Esophagus muscularis mucosa (tissue), 4 donors: ENCODE data around the gene GLP2R. TPM values are rescaled to one million over a fixed set of nuclear protein-coding genes. Genes with fewer than 3 reads are reported as not detected.

Experiments used
- DNase-seq: peaks from one replicate; pipeline ENCODE4 v3.0.0-alpha.2; 2017; ENCODE audit errors: extremely low spot score
- H3K27ac ChIP-seq, 4 donors: fragments of 200-600 bp; sonication (generic); replicated peaks in 1 of 4; 1 replicate in 3 of 4; 2 replicates in 1 of 4; pipeline ENCODE4 v1.5.1; 2016 to 2019; ENCODE audit warnings: mild to moderate bottlenecking in 1 of 4
- H3K27me3 ChIP-seq, 4 donors: fragments of 200-600 bp; sonication (generic); one replicate each; pipeline versions ENCODE4 v1.5.1 to v1.6.0; 2016 to 2019
- H3K36me3 ChIP-seq, 4 donors: fragments of 200-600 bp; sonication (generic); one replicate each; pipeline ENCODE4 v1.5.1; 2016 to 2019
- H3K4me1 ChIP-seq, 4 donors: fragments of 200-600 bp; sonication (generic); one replicate each; pipeline ENCODE4 v1.5.1; 2016 to 2019
- H3K4me3 ChIP-seq, 4 donors: fragments of 200-600 bp; sonication (generic); 1 replicate in 2 of 4; 2 replicates in 2 of 4; pipeline ENCODE4 v1.5.1; 2016 to 2019; ENCODE audit warnings: mild to moderate bottlenecking in 4 of 4, moderate library complexity in 1 of 4
- H3K9me3 ChIP-seq, 4 donors: fragments of 200-600 bp; sonication (generic); 1 replicate in 3 of 4; 2 replicates in 1 of 4; pipeline ENCODE4 v1.5.1; 2016 to 2019
- EP300 ChIP-seq: sonication (generic); formaldehyde crosslinking; IDR thresholded peaks from one replicate; pipeline ENCODE4 v1.6.1; 2017; ENCODE audit warnings: antibody characterized with exemption
- POLR2A ChIP-seq: fragments of 450-650 bp; IDR thresholded peaks from one replicate; pipeline ENCODE4 v1.6.1; 2017; ENCODE audit warnings: antibody characterized with exemption, moderate library complexity, mild to moderate bottlenecking, low read depth
- POLR2AphosphoS5 ChIP-seq, 2 donors: sonication (generic); formaldehyde crosslinking; IDR thresholded peaks; one replicate each; pipeline ENCODE4 v1.6.1; 2017; ENCODE audit warnings: antibody characterized with exemption in 2 of 2
- WGBS: methylation state at CpG from one replicate; pipeline ENCODE4 v1.1.5; 2018; 5-methylcytosine and 5-hydroxymethylcytosine counted together
- intact Hi-C: fragments of 100-400 bp; cut with DNase I; formaldehyde crosslinking; loops from one replicate; pipeline ENCODE4 v1.15.1; 2023
- total RNA-seq, 4 donors: library from RNA; depleted of rRNA; stranded (reverse); fragments of >200 nt; gene quantifications; one replicate each; pipeline versions ENCODE4 v1.1.0 to v1.2.1, GENCODE V29; 2016
- TF ChIP-seq, protein P1 (sequence below), 3 experiments: fragments of 200-600 bp in 2 of 3; fragments of 450-650 bp in 1 of 3; sonication (generic) in 2 of 3; IDR thresholded peaks; one replicate each; pipeline ENCODE4 v1.5.1; 2017 to 2019; ENCODE audit warnings: antibody characterized with exemption in 3 of 3, mild to moderate bottlenecking in 2 of 3, moderate library complexity in 1 of 3

The GLP2R gene
- total RNA-seq, 4 donors from 2014 or later: 9.1 to 16.6 (median 14.6) TPM

DNA sequence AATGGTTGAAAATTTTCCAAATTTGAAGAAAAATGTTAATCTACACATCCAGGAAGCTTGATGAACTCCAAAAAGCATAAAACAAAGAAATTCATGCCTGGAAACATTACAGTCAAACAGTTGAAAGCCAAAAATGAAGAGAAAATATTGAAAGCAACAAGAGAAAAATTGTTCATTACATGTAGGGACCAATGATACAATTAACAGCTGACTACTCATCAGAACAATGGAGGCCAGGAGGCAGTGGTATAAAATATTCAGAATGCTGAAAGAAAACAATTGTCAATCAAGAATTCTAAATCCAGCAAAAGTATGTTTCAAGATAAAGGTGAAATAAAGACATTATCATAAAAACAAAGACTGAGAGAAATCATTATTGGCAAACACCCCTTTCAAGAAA, 57.7 kb downstream of the GLP2R start:
- H3K9me3 ChIP-seq: peaks cover 0 to 22% (median 12%) of the 10 kb centered on the region in 4 donors
- intact Hi-C loops: no loop called here
- DNase-seq: no peak
- TF ChIP-seq EP300: no peak
- no peak for TF ChIP-seq POLR2A
- TF ChIP-seq POLR2AphosphoS5 (IDR thresholded peaks at IDR 0.05): no peak
- TF ChIP-seq, protein P1, sequence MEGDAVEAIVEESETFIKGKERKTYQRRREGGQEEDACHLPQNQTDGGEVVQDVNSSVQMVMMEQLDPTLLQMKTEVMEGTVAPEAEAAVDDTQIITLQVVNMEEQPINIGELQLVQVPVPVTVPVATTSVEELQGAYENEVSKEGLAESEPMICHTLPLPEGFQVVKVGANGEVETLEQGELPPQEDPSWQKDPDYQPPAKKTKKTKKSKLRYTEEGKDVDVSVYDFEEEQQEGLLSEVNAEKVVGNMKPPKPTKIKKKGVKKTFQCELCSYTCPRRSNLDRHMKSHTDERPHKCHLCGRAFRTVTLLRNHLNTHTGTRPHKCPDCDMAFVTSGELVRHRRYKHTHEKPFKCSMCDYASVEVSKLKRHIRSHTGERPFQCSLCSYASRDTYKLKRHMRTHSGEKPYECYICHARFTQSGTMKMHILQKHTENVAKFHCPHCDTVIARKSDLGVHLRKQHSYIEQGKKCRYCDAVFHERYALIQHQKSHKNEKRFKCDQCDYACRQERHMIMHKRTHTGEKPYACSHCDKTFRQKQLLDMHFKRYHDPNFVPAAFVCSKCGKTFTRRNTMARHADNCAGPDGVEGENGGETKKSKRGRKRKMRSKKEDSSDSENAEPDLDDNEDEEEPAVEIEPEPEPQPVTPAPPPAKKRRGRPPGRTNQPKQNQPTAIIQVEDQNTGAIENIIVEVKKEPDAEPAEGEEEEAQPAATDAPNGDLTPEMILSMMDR (IDR thresholded peaks at IDR 0.05): no peak
- no peaks in the 10 kb centered on the region for H3K4me1 ChIP-seq
- H3K4me3 ChIP-seq: no peak overlapping the region
- H3K27ac ChIP-seq: no peak overlapping the region
- H3K36me3 ChIP-seq: no peaks in the 10 kb centered on the region
- no peaks in the 10 kb centered on the region for H3K27me3 ChIP-seq

DNA sequence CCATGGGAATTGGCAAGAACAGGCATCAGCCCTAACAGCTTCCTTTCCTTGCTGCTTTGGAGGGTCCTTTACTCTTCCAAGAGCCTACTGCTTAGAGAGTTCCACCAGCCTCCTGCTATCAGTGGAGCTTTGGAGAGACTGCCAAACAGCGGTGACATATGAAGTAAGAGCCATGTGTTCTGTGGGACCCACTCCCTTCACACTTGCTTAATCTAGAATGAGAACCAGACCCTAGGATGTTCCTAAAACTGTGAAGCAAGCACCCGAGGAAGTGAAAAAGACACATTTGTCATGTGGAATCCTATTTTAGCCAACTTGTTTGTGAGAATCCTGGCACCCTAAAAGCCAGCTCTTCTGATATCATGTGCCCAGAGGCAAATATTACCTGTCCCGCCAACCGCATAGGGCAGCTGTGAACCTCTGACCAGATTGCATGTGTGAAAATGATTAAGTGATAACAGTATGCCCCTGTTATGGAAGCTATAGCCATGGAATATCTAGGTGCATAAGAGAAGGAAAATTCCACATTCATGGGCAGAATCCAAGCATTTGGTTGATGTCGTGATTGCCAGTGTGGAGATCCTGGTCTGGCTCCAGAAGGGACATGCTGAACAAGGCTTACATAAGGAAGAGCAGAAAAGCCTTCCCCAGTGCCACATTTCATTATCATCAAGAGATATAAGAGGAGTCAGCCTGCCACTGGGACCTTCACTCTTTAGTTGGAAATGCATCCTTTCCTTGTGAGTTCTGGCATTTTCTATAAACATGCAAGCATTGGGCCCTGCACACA, 60.6 kb downstream of the GLP2R start:
- Histone ChIP-seq H3K27ac (no peak overlapping the region), H3K36me3 (no peaks in the 10 kb centered on the region), H3K9me3 (peaks cover 0 to 22% (median 12%) of the 10 kb centered on the region in 4 donors), H3K4me1 (no peaks in the 10 kb centered on the region), H3K4me3 (no peak overlapping the region), H3K27me3 (no peaks in the 10 kb centered on the region)
- WGBS: 89% methylated on average over 5 of the region's 5 CpGs
- no peak for DNase-seq
- intact Hi-C loops: no loop called here
- no peak for TF ChIP-seq EP300
- TF ChIP-seq, protein P1 (IDR thresholded peaks at IDR 0.05): no peak
- TF ChIP-seq POLR2AphosphoS5 (IDR thresholded peaks at IDR 0.05): no peak
- TF ChIP-seq POLR2A: no peak

DNA sequence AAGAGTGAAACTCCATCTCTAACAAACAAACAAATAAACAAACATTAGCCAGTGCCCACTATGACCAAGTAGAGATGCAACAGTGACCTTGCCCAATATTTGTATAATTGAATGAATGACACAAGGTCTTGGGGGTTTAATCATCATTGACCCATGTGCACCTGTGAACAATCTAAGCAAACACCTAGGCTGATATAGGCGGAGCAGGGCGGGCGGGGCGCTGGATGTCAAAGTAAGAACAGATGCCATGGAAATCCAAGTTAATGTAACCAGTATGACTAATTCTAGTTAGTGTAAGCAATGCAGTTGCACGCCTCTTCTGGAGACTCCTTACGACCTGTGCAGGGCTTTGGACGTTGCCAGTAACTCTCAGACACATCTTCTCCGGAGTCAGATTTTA, 61.8 kb downstream of the GLP2R start:
- 85% methylated on average over 8 of the region's 8 CpGs for WGBS

GRCh38 chr17:9890124-9890523, 64.4 kb downstream of the GLP2R start:
- Histone ChIP-seq H3K4me1 (no peaks in the 10 kb centered on the region), H3K27ac (no peak overlapping the region), H3K36me3 (no peaks in the 10 kb centered on the region), H3K4me3 (no peak overlapping the region), H3K27me3 (no peaks in the 10 kb centered on the region), H3K9me3 (peaks cover 0 to 13% (median 3%) of the 10 kb centered on the region in 4 donors)
- TF ChIP-seq, protein P1 (IDR thresholded peaks at IDR 0.05): peak; percentile 42 to 63 (median 47)
- no peak for TF ChIP-seq POLR2A
- no peak for DNase-seq
- intact Hi-C loops: loop anchor here (10.0 kb wide), 1 partner anchor 155 kb away; no protein-coding TSS in a partner anchor
- WGBS: 51% methylated on average over 2 of the region's 2 CpGs

More for the DNA sequence above, 61.8 kb downstream of the GLP2R start:
- TF ChIP-seq POLR2A (no peak), EP300 (no peak), POLR2AphosphoS5 (IDR thresholded peaks at IDR 0.05) (no peak)
- TF ChIP-seq, protein P1 (IDR thresholded peaks at IDR 0.05): no peak
- Histone ChIP-seq H3K4me1 (no peaks in the 10 kb centered on the region), H3K9me3 (peaks cover 0 to 17% (median 11%) of the 10 kb centered on the region in 4 donors), H3K4me3 (no peak overlapping the region), H3K36me3 (no peaks in the 10 kb centered on the region), H3K27ac (no peak overlapping the region), H3K27me3 (no peaks in the 10 kb centered on the region)
- intact Hi-C loops: no loop called here
- DNase-seq: no peak
